ENCODE results near the gene DGKG. TPM values are rescaled to one million over a fixed set of nuclear protein-coding genes. Genes with fewer than 3 reads are reported as not detected.

Gene DGKG
- total and polyA plus RNA-seq, 9 of the 15 experiments (the other 6 are each of a cell fraction or from before 2014, with no cell fraction given), result 0.01 to 0.36 (median 0.15) TPM

- Histone ChIP-seq H3K27ac (ENCODE audit: extremely low read depth, low read depth, low read length) (no peak overlapping the region), H3K4me2 (ENCODE audit: insufficient read depth, low read length) (no peak overlapping the region), H3K9me3 (replicated peaks; ENCODE audit: control insufficient read depth, insufficient read depth, low read depth, low read length) (no peaks in the 10 kb centered on the region), H3K36me3 (ENCODE audit: control insufficient read depth, insufficient read depth, low read length) (no peaks in the 10 kb centered on the region), H3K4me1 (replicated peaks in 1 of 2; ENCODE audit: control insufficient read depth in 2 of 2, insufficient read depth in 2 of 2, low read length in 2 of 2) (no peaks in the 10 kb centered on the region), H4K20me1 (replicated peaks; ENCODE audit: control insufficient read depth, insufficient read depth, low read length) (0 out of 2 replicates have a peak, but pooled peaks cover under 1% of the 10 kb centered on the region), H3K79me2 (ENCODE audit: control insufficient read depth, insufficient read depth, low read length) (no peaks in the 10 kb centered on the region), H3K27me3 (ENCODE audit: control insufficient read depth in 2 of 2, insufficient read depth in 2 of 2, low read length in 2 of 2) (peaks cover 11 to 39% of the 10 kb centered on the region in 2 experiments; a peak in 4 of 5 replicates), H3K9me1 (ENCODE audit: control insufficient read depth, insufficient read depth, low read length) (no peaks in the 10 kb centered on the region), H2AFZ (ENCODE audit: low read depth, low read length) (no peak overlapping the region), H3K9ac (ENCODE audit: insufficient read depth in 1 of 2, low read depth in 2 of 2, low read length in 2 of 2) (no peak overlapping the region), H3K4me3 (no peak overlapping the region)
- ChIA-PET POLR2A (interaction anchor here (0.5 to 0.7 kb wide), 2 partner anchors 61 to 454 kb away, joined by 3 to 4 read pairs; no protein-coding TSS in a partner anchor), CTCF (ENCODE audit: low intra/inter-chr PET ratio) (no interaction called here)
- in situ Hi-C loops (cut with MboI) (no loop called here), intact Hi-C loops (cut with micrococcal nuclease) (no loop called here)
- DNase-seq (ENCODE audit: extremely low read depth in 1 of 4, low spot score in 3 of 4) (no peak), ATAC-seq (no peak), FAIRE-seq (no peak)
- 10% methylated on average over 6 of the region's 6 CpGs for WGBS (ENCODE audit: insufficient coverage, low coverage, missing lambda C conversion rate)
- no peak for TF ChIP-seq CBX1 (IDR thresholded peaks at IDR 0.05; ENCODE audit: low read depth)
- no peak for TF ChIP-seq EGR1 (conservative IDR thresholded peaks at IDR 0.05)
- TF ChIP-seq KAT8 (IDR thresholded peaks at IDR 0.05; ENCODE audit: low read depth), result no peak
- TF ChIP-seq BHLHE40 (IDR thresholded peaks at IDR 0.05; ENCODE audit: low read length), result no peak
- no peak for TF ChIP-seq CAMTA2 (CRISPR knock-in tag; conservative IDR thresholded peaks at IDR 0.05)
- TF ChIP-seq E2F3 (CRISPR knock-in tag; IDR thresholded peaks at IDR 0.05), result no peak
- TF ChIP-seq TCF3 (CRISPR knock-in tag; IDR thresholded peaks at IDR 0.05), result no peak
- TF ChIP-seq ZNF57 (CRISPR knock-in tag; IDR thresholded peaks at IDR 0.05), result no peak
- no peak for TF ChIP-seq EHMT2 (IDR thresholded peaks at IDR 0.05)
- TF ChIP-seq ZNF551 (CRISPR knock-in tag; IDR thresholded peaks at IDR 0.05), result no peak
- no peak for TF ChIP-seq NCOA6 (IDR thresholded peaks at IDR 0.05)
- TF ChIP-seq, protein P1, sequence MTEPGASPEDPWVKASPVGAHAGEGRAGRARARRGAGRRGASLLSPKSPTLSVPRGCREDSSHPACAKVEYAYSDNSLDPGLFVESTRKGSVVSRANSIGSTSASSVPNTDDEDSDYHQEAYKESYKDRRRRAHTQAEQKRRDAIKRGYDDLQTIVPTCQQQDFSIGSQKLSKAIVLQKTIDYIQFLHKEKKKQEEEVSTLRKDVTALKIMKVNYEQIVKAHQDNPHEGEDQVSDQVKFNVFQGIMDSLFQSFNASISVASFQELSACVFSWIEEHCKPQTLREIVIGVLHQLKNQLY (CRISPR knock-in tag; conservative IDR thresholded peaks at IDR 0.05), result no peak
- TF ChIP-seq ZNF263 (CRISPR knock-in tag; IDR thresholded peaks at IDR 0.05; ENCODE audit: borderline replicate concordance), result no peak
- TF ChIP-seq HMGN3 (IDR thresholded peaks at IDR 0.05; ENCODE audit: borderline replicate concordance, extremely low read depth, insufficient read length, low read depth, low read length), result no peak
- no peak for TF ChIP-seq MXI1 (IDR thresholded peaks at IDR 0.05; ENCODE audit: low read depth, low read length)
- no peak for TF ChIP-seq ZC3H11A (IDR thresholded peaks at IDR 0.05; ENCODE audit: low read depth, low read length)
- TF ChIP-seq HNRNPLL (IDR thresholded peaks at IDR 0.05; ENCODE audit: low read depth, low read length, poor library complexity, severe bottlenecking), result no peak
- BruUV-seq (replicated peaks), result no TSS peak
These were observed 125.5 kb downstream of the DGKG start for GRCh38 chr3:186236357-186237020.
